Suprapubic skin (tissue), 3 donors: ENCODE measurements around the gene HNRNPC.

Source experiments
- CTCF ChIP-seq, 2 donors: fragments of 200-600 bp in 1 of 2; fragments of 450-650 bp in 1 of 2; sonication (generic) in 1 of 2; IDR thresholded peaks; one replicate each; pipeline ENCODE4 v1.5.1; 2016 to 2019; ENCODE audit warnings: antibody characterized with exemption in 2 of 2, mild to moderate bottlenecking in 1 of 2, moderate library complexity in 1 of 2
- EP300 ChIP-seq: sonication (generic); formaldehyde crosslinking; IDR thresholded peaks from one replicate; pipeline ENCODE4 v1.6.1; 2017; ENCODE audit warnings: antibody characterized with exemption

DNA sequence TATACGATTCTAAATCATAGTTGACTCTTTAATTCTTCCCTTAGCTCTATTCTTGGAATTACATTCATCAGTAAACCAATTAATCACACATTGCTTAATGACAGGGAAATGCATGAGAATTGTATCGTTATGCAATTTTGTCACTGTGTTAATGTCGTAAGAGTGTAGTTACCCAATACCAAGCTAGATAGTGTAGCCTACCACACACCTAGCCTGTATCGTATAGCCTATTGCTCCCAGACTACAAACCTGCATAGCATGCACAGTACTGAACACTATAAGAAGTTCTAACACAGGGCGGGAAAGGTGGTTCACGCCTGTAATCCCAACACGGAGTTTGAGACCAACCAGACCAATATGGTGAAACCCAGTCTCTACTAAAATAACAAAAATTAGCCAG is 24.7 kb downstream of the HNRNPC start:
- TF ChIP-seq CTCF (IDR thresholded peaks at IDR 0.05) (no peak), EP300 (no peak)
